Psoas muscle (tissue), 8 donors: Measurements from ENCODE around the gene GNE. TPM values are rescaled to one million over a fixed set of nuclear protein-coding genes. Genes with fewer than 3 reads are reported as not detected.

ENCODE experiments used
- ATAC-seq, 4 donors: fragments of 200-7000 bp; cut with Tn5 transposase; one replicate each; pipeline ENCODE4 v1.9.1; 2020; ENCODE audit warnings: moderate library complexity in 3 of 4, mild to moderate bottlenecking in 2 of 4
- DNase-seq, 2 donors: peaks; one replicate each; pipeline ENCODE4 v3.0.0-alpha.2; 2020
- H3K27ac ChIP-seq: fragments of 200-600 bp; one replicate; pipeline ENCODE4 v1.8.0; 2022
- H3K27me3 ChIP-seq, 3 donors: fragments of 200-600 bp in 1 of 3; one replicate each; pipeline versions ENCODE4 v1.6.1 to v1.8.0; 2013 to 2022; ENCODE audit warnings: low read length in 2 of 3, mild to moderate bottlenecking in 2 of 3, moderate library complexity in 1 of 3; ENCODE audit not compliant: insufficient read depth in 3 of 3
- H3K36me3 ChIP-seq, 2 donors: fragments of 200-600 bp in 1 of 2; one replicate each; pipeline versions ENCODE4 v1.6.1 to v1.8.0; 2013 to 2022; ENCODE audit warnings: low read depth in 1 of 2, mild to moderate bottlenecking in 1 of 2, moderate library complexity in 1 of 2; ENCODE audit not compliant: insufficient read depth in 1 of 2
- H3K4me1 ChIP-seq: fragments of 200-600 bp; one replicate; pipeline ENCODE4 v1.8.0; 2022
- H3K4me3 ChIP-seq: fragments of 200-600 bp; one replicate; pipeline ENCODE4 v1.8.0; 2022; ENCODE audit warnings: mild to moderate bottlenecking
- H3K9me3 ChIP-seq: fragments of 200-600 bp; one replicate; pipeline ENCODE4 v1.8.0; 2022
- WGBS, 3 donors: extraction: QIAGEN DNeasy Blood & Tissue Kit; methylation state at CpG; one replicate each; pipeline versions ENCODE4 v1.1.6 to v1.1.7; 2013; 5-methylcytosine and 5-hydroxymethylcytosine counted together
- intact Hi-C, 2 donors: fragments of 100-400 bp; cut with DNase I; formaldehyde crosslinking; loops; one replicate each; pipeline versions ENCODE4 v1.11.0 to v1.14.2; 2022
- polyA plus RNA-seq, 3 donors: library from polyadenylated mRNA; stranded (reverse); fragments of 200-250 nt; gene quantifications; one replicate each; pipeline ENCODE4 v1.2.3, GENCODE V29; 2013
- total RNA-seq, 4 donors: library from RNA; stranded (reverse); fragmentation: NEBNext Ultra II Directional in 2 of 4; extraction: Animal tissue kit (Norgen Biotek cat#: 25700) in 2 of 4; gene quantifications; one replicate each; pipeline versions ENCODE4 v1.2.1 to v1.2.4, GENCODE V29; 2021 to 2023
- TF ChIP-seq, protein P1 (sequence below): fragments of 200-600 bp; IDR thresholded peaks from one replicate; pipeline ENCODE4 v1.8.0; 2022; ENCODE audit warnings: antibody characterized with exemption
- donor health status: healthy with polysubstance abuse.
- donor health status: DM: no; HTN: no; CAD: no; lungs with moderate emphysema.
- donor health status: Bipolar disorder and iron deficiency.
- donor health status: healthy.
- donor health status: DM: yes; HTN: yes; CAD: no.
- donor health status: DM: no; HTN: no; CAD: no.
- donor health status: DM: no; HTN: no; CAD: no.
- donor health status: DM: yes; HTN: yes; CAD: no.

GNE gene
- total and polyA plus RNA-seq, 7 donors: 3.0 to 11.6 (median 8.9) TPM

GRCh38 chr9:36174731-36175130 lies 83.5 kb downstream of the GNE start:
- WGBS, 3 donors: 77 to 79% (median 78%) methylated on average over 3 of the region's 3 CpGs
- intact Hi-C loops: no loop called here
- DNase-seq: no peak
- H3K27me3 ChIP-seq: no peaks in the 10 kb centered on the region
- ATAC-seq: no peak
- H3K4me3 ChIP-seq: no peak overlapping the region
- no peak overlapping the region for H3K27ac ChIP-seq
- no peaks in the 10 kb centered on the region for H3K36me3 ChIP-seq
- no peaks in the 10 kb centered on the region for H3K9me3 ChIP-seq
- no peaks in the 10 kb centered on the region for H3K4me1 ChIP-seq
- TF ChIP-seq, protein P1, sequence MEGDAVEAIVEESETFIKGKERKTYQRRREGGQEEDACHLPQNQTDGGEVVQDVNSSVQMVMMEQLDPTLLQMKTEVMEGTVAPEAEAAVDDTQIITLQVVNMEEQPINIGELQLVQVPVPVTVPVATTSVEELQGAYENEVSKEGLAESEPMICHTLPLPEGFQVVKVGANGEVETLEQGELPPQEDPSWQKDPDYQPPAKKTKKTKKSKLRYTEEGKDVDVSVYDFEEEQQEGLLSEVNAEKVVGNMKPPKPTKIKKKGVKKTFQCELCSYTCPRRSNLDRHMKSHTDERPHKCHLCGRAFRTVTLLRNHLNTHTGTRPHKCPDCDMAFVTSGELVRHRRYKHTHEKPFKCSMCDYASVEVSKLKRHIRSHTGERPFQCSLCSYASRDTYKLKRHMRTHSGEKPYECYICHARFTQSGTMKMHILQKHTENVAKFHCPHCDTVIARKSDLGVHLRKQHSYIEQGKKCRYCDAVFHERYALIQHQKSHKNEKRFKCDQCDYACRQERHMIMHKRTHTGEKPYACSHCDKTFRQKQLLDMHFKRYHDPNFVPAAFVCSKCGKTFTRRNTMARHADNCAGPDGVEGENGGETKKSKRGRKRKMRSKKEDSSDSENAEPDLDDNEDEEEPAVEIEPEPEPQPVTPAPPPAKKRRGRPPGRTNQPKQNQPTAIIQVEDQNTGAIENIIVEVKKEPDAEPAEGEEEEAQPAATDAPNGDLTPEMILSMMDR: no peak

DNA sequence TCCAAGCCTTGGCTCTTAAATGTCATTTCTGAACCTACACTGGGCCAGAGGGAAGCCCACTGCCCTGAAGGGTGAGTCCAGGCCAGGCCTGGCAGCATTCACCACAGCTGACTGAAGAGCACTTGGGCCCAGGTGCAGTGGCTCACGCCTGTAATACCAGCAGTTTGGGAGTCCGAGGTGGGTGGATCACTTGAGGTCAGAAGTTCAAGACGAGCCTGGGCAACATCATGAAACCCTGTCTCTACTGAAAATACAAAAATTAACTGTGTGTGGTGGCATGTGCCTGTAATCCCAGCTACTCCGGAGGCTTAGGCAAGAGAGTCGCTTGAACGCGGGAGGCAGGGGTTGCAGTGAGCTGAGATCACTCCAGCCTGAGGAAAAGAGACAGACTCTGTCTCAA lies 84.0 kb downstream of the GNE start:
- ATAC-seq (no peak), DNase-seq (no peak)
- Histone ChIP-seq H3K27ac (no peak overlapping the region), H3K4me3 (no peak overlapping the region), H3K9me3 (no peaks in the 10 kb centered on the region), H3K36me3 (no peaks in the 10 kb centered on the region), H3K4me1 (no peaks in the 10 kb centered on the region), H3K27me3 (no peaks in the 10 kb centered on the region)
- WGBS, 3 donors: 73 to 84% (median 73%) methylated on average over 7 of the region's 7 CpGs
- intact Hi-C loops: no loop called here
- TF ChIP-seq, protein P1: no peak

- WGBS, 3 donors: 98 to 100% (median 100%) methylated on average over 2 of the region's 2 CpGs
- Histone ChIP-seq H3K36me3 (no peaks in the 10 kb centered on the region), H3K27ac (no peak overlapping the region), H3K9me3 (no peaks in the 10 kb centered on the region), H3K4me3 (no peak overlapping the region), H3K4me1 (no peaks in the 10 kb centered on the region), H3K27me3 (no peaks in the 10 kb centered on the region)
- intact Hi-C loops: no loop called here
- no peak for ATAC-seq
- TF ChIP-seq, protein P1: no peak
- DNase-seq: no peak
Measured at GRCh38 chr9:36173861-36174260, 84.4 kb downstream of the GNE start.

- Histone ChIP-seq H3K36me3 (no peaks in the 10 kb centered on the region), H3K27ac (no peak overlapping the region), H3K27me3 (peaks cover 0 to 13% (median 0%) of the 10 kb centered on the region in 3 donors), H3K4me1 (peaks cover 3% of the 10 kb centered on the region), H3K9me3 (no peaks in the 10 kb centered on the region), H3K4me3 (no peak overlapping the region)
- intact Hi-C loops: no loop called here
- WGBS, 3 donors: 94 to 97% (median 96%) methylated on average over 13 of the region's 13 CpGs
- DNase-seq: no peak
- ATAC-seq: no peak
- TF ChIP-seq, protein P1: no peak
Measured at GRCh38 chr9:36170531-36170930, 87.7 kb downstream of the GNE start.

DNA sequence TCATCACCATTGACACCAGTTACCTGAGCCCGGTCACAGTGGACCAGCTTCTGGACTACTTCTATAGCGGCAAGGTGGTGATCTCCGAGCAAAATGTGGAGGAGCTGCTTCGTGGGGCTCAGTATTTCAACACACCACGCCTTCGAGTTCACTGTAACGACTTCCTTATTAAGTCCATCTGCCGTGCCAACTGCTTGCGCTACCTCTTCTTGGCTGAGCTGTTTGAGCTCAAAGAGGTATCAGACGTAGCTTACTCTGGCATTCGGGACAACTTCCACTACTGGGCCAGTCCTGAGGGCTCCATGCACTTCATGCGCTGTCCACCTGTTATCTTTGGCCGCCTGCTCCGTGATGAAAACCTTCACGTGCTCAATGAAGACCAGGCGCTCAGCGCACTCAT lies 88.5 kb downstream of the GNE start:
- Histone ChIP-seq H3K27ac (no peak overlapping the region), H3K27me3 (peaks cover 0 to 13% (median 0%) of the 10 kb centered on the region in 3 donors), H3K4me3 (no peak overlapping the region), H3K4me1 (peaks cover 3% of the 10 kb centered on the region), H3K9me3 (no peaks in the 10 kb centered on the region), H3K36me3 (no peaks in the 10 kb centered on the region)
- no peak for ATAC-seq
- 89 to 93% (median 92%) methylated on average over 17 of the region's 17 CpGs for WGBS, 3 donors
- DNase-seq: no peak
- TF ChIP-seq, protein P1: no peak
- intact Hi-C loops: loop anchor here in 1 of 2 donors (5.0 kb wide), 1 partner anchor 212 kb away; the partner anchor contains the start of gene OR2S2
